HuH-7 (cell line): Measurements from ENCODE around the gene ANKFY1.

Experiments
- DNase-seq: peaks from one replicate; pipeline ENCODE4 v3.0.0; 2011; ENCODE audit warnings: low spot score

Gene ANKFY1

DNA sequence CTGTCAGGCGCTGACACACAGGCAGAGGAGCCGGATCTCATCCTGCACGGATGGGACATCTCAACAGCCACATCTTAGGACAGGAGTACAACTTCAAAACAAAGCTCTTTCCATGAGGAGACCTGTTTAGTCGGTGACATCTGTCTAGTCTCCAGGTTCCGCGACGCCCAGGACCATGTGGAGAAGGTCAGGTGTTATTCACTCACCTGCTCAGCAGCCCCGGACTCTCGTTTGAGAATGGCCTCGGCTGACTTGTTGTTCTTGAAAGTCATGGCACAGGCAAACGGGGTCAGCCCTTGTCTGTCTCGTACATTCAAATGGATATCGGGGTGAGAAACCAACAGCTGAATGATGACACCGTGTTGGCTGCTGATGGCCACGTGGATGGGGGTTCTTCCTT is 85.1 kb downstream of the ANKFY1 start:
- no peak for DNase-seq

DNA sequence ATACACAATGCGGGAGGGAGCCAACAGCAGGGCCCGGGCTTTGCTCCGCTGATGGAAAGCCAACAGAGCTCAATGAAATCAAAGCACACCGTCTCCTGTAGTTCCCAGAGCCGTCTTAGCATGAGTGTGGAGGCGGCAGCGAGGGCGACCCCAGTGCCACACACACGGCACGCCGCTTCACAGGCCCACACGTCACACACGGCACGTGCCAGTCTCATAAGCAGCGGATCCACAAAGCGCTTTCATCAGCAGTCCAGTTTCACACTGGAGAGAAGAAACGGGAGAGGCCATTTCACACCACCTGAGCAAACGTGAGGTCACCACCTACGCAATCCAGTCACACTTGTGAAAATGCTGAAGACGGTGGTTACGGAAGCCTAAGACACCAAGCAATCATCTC is 86.0 kb downstream of the ANKFY1 start:
- DNase-seq, result no peak

DNA sequence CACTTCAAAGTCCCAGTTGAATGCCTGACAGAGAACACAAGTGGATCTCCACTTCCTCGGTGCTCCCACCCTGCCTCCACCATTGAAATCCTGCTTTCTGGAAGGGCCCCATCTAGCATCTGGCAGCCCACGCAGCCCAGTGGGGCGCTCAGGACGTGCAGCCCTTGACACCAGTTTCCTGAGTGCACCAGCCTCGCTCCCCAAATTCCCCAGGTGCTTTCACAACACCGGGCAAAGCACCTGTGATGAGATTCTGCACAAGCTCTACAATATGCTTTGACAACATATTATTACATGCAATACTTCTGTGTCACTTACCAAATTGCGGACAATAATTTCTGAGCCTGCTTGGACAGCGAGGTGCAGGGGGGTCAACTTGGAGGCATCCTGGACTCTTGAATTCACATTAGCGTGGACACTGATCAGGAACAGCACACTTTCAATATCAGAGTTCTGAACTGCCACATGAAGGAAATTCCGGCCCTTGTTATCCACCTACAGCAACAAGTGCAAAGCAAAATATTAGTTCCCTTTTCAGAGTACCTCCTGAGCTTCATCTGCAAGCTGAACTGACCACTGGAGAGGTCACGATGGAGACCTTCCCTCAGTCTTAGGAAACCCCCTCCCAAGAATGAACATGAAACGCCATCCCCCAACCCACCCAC is 86.8 kb downstream of the ANKFY1 start:
- no peak for DNase-seq

DNA sequence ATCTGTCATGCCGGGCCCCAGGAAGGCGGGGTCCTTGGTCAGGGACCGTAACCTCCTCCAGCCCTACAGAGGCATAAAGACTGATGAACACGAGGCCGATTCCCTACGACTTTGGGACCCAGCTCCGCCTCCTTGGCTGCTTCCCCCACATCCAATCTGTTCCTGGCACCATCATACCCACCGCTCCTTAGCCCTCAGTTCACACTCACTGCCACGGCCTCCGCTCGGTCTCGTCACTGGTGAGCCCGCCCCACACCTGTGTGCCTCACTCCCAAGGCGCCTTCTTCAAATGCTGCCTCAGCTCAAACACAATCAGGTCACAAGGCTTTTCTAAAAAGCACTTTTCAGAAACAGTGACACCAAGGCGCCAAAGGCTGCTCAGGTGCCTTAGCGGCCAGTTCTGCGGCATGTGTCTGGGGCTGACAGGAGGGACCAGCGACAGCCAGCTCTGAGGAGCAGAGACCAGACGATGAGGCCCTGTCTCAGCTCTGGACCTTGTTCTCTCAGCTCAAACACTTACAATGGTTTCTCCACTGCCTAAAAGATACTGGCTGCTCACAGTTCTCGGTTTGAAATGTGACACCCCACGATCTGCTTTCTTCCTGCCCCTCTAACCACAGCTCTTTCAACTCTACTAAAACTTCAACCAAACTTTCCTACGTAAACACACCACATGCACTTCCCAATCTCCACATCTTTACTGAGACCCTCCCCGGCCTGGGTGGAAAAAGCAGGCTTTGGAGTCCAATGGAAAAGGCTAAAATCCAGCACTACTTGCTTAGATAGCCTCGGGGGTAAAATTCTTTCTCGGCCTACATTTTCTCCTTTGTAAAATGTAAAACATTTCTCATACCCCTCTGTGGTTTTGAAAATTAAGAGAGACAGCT is 87.6 kb downstream of the ANKFY1 start:
- no peak for DNase-seq

DNA sequence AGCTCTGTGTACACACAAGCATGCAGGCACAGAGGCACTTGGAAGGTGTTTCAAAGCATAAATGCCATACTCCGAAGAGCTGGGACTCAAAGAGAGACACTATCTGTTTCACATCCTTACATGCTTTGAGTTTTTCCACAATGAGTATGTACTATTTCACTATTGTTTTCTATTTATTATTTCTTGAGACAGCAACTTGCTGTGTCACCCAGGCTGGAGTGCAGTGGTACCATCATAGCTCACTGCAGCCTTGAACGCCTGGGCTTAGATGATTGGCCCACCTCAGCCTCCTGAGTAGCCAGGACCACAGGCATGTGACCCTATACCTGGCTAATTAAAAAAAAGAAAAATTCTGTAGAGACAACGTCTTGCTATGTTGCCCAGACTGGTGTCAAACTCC is 89.2 kb downstream of the ANKFY1 start:
- DNase-seq, result no peak

DNA sequence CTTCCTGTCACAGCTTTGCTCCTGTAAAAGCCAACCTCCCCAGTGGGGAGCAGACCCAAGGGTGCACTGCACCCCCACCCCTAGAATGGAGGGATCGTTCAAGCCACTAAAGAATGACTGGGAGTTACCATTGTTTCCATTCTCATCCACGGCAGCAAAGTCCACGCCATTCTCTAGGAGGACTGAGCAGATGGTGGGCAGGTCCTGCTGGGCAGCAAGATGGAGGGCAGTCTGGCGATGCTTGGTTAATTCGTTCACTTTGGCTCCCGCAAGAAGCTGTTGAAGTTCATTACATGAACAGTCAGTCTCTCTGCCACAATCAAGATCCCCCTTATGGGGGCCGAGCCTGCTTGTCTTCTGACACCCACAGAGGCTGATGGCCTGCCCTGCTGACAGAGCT is 90.0 kb downstream of the ANKFY1 start:
- no peak for DNase-seq

DNA sequence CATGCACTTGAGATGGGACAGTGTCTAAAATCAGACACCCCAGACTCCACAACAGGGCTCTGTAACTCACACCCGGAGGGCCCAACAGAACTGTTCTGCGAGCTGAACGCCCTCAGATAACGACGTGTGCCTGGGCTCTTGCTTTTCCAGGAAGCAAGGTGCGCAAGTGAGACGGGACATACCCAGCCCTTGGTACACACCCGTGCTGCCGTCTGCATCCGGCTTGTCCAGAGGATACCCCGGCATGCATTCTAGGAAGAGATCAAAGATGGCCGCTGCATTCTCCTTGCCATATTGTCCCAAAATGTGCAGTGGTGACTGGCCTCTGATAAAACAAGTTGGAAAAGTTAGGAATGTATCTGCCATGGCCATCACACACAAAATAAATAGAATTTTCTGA is 91.4 kb downstream of the ANKFY1 start:
- DNase-seq, result no peak

DNA sequence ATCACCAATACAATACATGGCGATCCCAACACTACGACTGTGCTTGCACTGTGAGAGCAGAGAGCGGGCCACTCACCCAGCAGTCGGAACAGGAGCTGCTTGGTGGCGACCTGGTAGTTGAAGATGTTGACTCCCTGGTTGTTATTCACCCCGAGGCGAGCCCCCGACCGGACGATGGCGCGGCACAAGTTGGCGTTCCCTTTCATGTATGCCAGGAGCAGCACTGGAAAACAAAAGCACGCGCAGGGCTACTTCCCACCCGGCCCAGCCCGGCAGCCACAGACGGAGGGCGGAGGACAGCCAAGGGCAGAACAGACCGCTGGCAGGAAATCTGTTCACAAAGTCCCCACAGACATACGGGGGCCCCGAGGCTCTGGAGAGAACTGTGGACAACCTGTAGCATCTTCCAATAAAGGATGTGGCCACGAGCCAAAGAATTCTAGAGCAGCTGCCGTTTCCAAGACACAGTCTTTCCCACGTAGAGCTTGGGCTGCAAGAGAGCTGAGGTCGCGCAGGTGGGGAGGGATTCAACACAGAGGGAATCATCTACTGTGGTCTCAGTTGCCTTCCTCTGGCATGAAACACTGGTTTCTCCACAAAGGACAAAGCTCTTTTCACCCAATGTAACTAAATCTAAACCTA is 93.0 kb downstream of the ANKFY1 start:
- DNase-seq, result no peak

DNA sequence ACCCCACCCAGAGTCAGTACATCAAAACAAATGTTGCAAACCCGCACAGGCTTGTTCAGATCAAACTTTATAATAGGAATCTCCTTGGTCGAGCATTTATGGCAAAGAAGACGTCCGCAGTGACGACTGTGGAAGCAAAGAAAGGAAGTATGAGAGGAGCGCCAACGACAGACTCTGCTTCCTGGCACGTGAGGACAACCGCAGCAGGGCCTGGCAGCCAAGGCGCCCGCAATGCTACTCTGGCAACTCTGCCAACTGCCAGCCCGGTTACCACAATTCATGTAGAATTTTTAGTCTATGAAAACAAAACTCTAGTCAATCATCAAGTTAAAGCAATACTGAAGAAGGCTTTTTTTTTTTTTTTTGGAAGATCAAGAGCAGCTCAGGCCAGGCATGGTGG is 96.0 kb downstream of the ANKFY1 start:
- no peak for DNase-seq

DNA sequence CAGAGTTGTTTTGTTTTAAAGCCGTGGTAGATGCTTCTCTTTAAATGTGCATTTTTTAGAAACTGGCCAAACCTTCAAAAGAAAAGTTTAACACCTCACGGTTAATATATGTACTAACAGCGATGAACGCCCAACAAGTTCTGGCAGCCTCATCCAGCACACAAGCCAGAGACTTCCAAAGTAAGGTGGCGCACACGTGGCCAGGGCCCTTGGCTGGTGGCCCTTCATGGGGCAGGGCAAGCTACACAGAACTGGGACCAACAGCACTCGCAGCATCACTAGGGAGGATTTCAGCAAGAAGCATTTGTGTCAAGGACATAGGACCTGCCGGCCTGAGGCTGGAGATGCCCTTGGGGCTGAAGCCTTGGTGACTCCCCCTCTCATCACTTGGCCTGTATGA is 97.4 kb downstream of the ANKFY1 start:
- no peak for DNase-seq

DNA sequence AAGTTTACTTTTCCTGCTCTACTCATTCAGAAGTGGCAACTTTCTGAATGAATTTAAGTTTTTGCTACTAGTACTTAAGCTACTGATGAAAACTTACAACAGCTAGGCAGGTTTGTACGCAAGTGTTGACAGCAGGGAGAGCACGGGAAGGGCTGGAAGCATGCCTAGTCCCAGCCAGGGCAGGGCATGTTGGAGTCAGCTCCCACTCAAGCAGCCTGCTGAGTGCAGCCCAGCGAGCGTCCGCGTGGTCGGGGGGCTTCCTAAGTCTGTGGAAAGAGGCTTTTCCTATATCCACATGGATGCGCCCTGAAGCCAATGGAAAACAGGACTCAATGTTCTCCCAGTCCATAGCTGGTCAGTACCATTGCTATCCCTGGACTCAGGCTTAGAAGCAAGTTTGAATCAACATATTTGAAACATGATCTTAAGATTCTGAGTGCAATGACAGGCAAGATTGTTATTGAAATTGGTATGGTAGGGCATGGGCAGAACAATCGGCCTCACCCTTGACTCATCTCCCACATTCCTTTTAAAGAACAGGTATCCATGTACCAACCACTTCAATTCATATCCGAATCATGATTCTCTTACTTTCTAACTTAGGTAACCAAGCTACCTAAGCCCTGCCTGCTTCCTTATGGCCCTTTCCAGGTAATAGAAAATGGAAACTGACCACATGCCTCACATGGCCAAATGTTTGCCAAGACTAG is 98.3 kb downstream of the ANKFY1 start:
- no peak for DNase-seq

DNA sequence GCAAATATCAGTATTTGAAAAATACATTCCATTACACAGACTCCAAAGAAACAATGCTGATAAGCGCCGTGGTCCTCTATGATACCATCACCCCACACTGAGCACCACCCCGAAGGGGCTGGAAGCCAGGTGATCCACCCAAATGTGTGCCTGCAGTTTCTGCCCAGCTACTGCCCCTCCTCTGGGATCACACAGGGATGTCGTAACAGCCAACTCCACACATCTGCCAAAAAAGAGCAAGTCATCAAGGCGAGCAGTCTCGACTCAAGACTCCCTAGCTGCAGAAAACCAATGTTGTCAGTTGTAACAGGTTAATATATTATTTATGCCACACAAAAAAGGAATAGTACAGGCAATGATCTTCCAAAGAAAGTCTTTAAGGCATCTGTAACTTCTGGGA is 99.8 kb downstream of the ANKFY1 start:
- DNase-seq, result no peak

DNA sequence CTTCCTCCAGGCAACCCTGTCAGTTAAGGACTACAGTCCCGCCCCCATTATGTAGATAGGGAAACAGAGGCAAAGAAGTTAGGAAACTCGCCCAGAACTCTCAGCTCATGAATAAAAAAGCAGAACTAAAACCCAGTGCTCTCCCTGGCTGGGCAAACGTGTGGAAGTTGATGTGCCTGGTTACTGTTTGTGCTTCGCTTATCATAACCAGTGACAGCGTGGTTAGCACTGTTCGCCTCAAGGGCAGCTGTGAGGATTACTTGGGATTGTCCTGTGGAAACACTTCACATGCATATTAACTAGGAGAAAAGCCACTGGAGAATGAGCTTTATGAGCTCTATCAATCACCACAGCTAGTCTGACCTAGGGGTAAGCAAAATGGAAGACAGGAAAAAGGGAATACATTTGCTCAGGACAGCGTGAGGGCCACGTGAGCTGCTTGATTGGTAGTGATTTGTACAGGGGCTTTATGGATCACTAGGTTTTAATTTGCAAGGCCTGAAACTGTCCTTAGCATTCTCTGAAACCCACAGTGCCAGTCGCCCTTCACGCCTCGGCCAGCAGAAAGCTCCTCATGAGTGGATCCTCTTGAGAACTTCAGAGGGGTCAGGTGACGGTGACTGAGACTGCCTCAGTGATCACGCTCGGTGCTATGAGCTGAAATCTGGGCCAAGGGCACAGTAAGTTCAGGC is 100.9 kb downstream of the ANKFY1 start:
- no peak for DNase-seq

DNA sequence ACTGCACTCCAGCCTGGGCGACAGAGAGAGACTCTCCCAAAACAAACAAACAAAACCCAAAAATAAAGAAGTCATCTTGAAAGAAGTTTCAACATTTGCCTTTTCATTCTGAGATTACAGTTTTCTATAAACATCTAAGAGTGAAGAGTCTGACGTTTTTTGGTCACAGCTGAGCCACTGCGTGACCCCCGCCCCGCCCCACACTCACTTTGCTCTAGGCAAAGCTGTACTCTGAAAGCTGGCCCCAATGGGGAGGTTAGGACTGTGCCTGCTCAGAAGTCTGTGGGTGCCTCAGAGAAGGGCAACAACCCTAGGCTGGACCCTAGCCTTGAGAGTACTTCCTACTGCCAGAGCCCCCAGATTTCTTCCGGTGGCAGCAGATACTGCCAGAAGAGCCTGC is 101.5 kb downstream of the ANKFY1 start:
- no peak for DNase-seq

DNA sequence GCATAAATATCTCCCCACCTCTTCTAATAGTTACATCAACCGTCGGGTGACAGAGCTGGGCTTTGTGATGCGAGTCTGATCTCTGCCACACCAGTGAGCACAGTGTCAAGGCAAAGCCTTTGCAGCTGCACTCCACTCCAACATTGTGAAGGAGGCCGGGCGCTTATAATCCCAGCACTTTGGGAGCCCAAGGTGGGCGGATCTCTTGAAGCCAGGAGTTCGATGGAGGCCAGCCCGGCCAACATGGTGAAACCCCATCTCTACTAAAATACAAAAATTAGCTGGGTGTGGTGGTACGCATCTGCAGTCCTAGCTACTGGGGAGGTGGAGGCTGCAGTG is 101.8 kb downstream of the ANKFY1 start:
- no peak for DNase-seq

DNA sequence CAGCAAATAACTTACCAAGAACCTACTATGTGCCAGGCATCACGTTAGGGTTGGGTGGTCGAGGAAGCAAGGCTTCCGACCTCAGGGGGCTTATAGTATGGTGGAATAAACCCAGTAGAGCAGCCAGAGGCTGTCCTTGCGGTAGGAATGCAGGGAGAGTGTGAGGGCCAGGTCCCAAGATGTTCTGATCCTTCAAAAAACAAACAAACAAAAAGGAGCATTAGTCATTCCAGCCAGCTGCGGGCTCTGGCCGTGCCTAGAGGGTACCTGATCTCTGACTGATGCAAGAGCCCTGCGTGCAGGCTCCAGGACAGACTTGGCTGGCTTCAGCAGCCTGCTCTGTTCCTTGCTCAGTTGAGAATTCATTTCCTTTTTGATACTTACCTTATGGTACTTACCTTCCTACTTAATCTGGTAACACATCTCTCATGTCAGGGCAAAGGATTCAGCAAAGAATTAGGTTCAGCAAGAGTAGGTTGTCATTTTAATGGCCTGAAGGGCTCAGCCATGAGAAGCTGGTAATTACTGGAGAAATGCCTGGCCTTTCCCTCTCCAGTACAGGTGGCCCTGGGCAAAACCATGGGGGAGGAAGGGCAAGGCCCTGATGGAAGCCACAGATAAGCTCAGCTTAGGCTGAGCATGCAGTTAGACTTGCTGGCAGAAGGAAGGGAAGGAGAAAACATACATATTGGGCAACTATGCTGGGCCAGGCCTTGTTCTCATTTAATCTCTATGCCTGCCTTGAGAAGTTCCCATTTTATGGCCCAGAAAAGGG is 102.4 kb downstream of the ANKFY1 start:
- no peak for DNase-seq

DNA sequence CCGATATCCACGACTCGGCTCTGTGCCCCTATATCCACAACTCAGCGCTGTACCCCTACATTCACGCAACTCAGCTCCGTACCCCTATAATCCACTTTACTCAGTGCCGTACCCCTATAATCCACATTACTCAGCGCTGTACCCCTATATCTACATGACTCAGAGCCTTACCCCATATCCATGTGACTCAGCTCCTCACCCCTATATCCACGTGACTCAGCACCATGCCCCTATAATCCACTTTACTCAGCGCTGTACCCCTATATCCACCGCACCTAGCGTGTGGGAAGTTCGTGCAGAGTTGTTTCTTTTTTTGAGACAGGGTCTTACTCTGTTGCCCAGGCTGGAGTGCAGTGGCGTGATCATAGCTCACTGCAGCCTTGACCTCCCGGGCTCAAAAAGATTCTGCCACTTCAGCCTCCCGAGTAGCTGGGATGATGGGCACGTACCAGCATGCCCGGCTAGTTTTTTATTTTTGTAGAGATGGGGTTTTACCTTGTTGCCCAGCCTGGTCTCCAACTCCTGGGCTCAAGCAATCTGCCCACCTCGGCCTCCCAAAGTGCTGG is 103.4 kb downstream of the ANKFY1 start:
- no peak for DNase-seq

DNA sequence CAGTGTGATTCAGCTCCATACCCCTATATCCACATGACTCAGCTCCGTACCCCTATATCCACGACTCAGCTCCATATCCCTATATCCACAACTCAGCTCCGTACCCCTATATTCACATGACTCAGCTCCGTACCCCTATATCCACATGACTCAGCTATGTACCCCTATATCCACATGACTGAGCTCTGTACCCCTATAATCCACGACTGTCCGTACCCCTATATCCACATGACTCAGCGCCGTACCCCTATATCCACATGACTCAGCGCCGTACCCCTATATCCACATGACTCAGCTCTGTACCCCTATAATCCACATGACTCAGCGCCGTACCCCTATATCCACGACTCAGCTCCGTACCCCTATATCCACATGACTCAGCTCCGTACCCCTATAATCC is 104.0 kb downstream of the ANKFY1 start:
- no peak for DNase-seq

DNA sequence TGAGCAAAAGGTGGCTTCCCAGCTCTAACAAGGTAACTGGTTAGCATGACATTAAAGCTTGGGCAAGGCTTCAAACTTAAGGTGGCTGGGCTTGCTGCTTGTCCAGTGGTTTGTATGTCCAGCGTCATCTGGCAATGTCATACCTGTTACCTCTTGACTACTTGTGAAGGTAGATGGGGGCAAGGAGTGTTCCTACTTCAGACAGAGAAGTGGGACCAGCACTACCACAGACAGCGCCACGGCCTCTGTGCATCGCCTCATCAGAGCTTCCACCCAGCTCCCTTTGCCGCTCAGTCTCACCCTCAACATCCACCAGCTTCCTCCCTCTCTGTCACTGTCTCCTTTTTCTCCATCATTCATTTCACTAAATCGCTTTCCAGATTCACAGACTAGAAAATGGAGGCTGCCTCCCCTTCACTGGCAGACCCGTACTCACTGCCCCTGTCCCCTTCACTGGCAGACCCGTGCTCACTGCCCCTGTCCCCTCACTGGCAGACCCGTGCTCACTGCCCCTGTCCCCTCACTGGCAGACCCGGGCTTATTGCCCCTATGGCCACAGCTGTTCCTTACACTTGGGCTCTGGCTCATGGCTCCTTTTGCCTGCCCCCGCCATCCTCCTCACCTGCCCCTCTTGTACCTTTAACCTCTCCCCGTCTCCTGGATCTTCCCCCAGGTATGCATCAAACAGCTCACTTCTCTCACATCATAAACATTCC is 106.0 kb downstream of the ANKFY1 start:
- DNase-seq, result no peak

DNA sequence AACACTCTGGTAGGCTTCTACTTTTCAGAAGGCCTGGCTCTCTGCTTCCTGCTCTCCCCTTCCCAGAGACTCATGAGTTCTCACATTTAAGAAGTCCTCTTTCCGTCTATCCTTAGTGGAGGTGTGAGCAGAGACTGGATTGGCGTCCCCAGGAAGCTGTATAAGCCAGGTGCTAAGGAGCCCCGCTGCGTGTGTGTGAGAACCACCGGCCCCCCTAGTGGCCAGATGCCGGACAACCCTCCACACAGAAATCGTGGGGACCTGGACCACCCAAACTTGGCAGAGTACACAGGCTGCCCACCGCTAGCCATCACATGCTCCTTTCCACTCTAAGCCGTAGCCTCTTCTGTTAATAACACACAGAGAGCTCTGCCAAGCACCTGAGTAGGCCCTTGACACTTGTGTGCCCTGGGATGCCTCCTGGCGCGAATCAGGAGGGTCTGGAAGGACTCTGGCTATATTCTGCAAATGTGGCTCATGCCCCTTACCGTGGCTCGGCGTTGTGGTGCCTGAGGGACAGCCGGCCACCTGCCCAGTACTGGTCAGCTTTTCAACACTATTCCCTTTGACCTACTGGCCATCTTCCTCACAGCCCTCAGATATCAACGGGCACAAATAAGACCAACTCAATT is 106.9 kb downstream of the ANKFY1 start:
- DNase-seq, result no peak
